ENCODE results near the gene CMTM1.
"Not testable (repeated sequence)": the region's sequence is repeated elsewhere in the genome, so short reads cannot be mapped to it uniquely, and the experiment has no call there.

CMTM1 gene

DNA sequence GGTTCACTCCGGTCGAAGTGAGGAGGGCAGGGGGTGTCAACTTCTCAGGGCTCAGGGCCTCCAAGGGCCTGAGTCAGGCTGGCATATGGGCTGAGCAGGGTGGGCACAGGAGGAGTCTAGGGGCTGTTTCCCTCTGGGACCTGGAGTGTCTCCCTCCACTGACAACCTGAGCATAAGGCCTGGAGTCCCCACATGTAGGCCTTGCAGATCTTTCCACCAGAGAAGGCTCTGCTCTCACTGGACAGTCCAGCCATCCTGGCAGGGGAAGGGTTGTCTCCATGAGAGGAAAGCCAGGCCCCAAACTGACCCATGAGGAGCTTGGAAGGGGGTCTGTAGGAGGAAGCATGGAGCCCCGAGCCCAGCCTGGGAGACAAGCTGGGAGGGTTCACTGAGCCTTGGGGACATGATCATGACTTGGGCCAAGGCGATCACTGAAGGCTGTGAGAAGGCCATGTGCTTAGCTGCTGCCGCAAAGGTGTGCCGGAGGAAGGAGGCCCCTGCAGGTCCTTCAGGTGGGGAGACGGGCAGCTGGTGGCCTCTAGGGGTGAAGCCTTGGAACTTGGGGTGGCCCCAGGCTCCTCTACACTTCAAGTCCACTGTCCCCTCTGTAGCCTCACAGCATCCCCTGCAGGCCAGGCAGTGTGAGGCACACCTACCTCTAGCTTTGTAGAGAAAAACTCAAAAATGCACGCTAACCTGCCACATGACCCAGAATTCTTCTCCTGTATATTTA, 22.9 kb downstream of the CMTM1 start:
- peak; percentile 62 for DNase-seq (ENCODE audit: insufficient read length, low spot score)
- no peak for FAIRE-seq

DNA sequence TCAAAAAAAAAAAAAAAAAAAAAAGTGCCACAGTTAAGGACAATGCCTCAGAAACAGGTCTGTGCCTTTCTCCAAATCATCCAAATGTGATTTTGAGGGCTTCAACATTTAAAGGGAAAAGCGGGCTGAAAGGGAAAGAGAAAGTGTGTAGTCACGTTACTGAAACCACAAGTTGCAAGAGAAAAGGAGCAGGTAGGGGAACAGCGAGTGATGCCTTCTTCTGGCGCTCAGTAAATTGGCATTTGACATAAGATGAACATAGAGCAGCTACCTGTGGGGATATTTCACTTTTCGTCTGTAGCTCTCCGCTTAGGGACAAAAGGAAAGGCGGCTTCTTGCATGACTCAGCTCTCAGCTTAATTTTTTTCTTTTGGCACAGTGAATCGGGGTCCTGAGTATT, 24.1 kb downstream of the CMTM1 start:
- DNase-seq (ENCODE audit: insufficient read length, low spot score) (no peak), FAIRE-seq (no peak)

DNA sequence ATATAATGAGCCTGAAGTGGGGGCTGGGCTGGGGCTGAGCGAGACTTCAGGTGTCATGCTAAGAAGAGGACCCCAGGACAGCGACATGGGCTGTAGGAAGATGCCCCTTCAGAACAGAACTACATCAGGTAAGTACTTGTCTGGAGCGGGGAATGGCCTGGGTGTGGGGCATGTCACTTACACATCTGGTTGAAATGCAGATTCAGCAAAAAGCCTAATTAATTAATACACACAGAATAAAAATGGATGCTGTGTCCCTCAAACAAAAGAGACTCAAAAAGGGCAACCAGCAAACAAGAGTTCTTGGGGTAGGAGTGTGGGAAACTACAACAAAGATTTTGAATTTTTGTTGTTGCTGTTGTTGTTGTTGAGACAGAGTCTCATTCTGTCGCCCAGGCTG, 24.8 kb downstream of the CMTM1 start:
- DNase-seq (ENCODE audit: insufficient read length, low spot score) (no peak), FAIRE-seq (no peak)

DNA sequence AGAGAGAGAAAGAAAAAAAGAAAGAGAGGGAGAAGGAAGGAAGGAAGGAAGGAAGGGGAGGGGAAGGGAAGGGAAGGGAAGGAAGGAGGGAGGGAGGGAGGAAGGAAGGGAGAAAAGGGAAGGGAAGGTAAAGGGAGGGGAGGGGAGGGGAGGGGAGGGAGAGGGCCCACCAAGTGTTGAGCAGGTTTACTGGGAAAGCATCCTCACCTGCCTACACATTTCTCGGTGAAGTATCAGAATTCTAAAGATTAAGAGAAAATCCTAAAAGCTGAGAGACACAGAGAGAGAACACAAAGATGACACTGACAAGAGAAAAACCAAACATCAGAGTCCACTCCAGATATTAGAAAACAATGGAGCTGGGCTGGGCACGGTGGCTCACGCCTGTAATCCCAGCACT, 26.0 kb downstream of the CMTM1 start:
- FAIRE-seq (no peak), DNase-seq (ENCODE audit: insufficient read length, low spot score) (no peak)

DNA sequence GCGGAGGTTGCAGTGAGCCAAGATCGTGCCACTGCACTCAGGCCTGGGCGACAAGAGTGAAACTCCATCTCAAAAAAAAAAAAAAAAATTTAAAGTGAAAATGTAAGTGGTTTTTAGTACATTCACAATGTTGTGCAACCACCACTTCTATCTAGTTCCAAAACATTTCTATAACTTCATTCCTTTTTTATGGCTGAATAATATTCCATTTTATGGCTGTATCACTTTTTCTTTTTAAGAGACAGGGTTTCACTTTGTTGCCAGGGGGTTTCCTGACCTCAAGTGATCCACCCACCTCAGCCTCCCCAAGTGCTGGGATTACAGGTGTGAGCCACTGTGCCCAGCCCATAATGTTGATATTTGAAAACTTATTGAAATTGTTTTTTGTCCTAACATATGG, 26.6 kb downstream of the CMTM1 start:
- FAIRE-seq, result no peak
- DNase-seq (ENCODE audit: insufficient read length, low spot score), result no peak

DNA sequence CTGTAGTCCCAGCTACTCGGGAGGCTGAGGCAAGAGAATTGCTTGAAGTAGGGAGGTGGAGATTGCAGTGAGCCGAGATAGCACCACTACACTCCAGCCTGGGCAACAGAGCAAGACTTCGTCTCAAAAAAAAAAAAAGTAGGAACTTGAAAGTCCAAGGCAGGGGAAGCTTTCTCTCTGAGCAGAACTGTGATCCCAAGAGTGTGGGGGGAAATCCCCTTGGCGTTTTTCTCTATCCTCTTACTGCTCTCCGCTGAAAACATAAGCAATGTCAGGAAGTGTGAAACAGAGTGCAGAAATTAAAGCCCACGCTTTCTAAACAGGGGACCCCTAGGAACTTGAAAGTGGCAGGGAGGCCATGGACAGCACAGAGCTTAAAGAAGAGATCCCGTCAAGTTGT, 28.5 kb downstream of the CMTM1 start:
- FAIRE-seq, result no peak

DNA sequence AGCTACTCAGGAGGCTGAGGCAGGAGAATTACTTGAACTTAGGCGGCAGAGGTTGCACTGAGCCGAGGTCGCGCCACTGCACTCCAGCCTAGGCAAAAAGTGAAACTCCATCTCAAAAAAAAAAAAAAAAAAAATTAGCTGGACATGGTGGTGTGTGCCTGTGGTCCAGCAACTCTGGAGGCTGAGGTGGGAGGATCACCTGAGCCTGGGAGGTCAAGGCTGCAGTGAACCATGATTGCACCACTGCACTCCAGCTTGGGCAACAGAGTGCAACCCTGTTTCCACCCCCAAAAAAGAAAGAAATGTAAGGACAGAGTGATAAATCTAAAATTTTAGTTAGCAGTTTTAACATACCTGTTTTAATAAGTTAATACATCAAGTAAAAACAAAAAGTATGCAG, 30.3 kb downstream of the CMTM1 start:
- not testable (repeated sequence) for DNase-seq (ENCODE audit: insufficient read length, low spot score); FAIRE-seq

More for the DNA sequence above, 28.5 kb downstream of the CMTM1 start:
- DNase-seq (ENCODE audit: insufficient read length, low spot score), result no peak

DNA sequence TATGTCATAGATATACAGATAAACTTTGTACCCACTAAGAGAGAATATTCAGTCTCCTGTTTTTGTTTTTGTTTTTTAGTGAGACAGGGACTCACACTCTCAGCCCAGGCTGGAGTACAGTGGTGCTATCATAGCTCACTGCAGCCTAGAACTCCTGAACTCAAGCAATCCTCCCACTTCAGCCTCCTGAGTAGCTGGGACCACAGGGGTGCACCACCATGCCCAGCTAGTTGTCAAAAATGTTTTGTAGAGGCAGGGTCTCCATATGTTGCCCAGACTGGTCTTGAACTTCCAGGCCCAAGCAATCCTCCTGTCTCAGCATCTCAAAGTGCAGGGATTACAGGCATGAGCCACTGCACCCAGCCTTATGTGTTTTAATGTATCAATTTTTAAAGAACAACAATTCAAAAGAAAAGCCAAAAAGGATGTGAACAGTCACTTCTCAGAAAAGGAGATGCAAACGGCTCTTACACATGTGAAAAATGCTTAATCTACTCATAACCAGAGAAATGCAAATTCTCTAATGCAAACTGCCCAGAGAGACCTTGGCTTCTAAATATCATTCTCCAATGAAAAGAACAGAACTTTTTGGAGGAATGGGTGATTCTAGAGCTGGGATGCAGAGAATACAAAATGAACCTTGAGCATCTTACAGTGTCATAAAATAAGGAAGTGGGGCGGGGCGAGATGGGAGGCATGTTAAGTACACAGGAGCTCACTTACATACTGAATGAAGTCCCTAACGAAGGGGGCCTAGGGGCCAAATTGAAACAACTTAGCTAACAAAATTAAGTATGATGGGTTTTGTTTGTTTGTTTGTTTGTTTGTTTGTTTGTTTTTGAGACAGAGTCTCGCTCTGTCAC, 31.0 kb downstream of the CMTM1 start:
- no peak for FAIRE-seq
- no peak for DNase-seq (ENCODE audit: insufficient read length, low spot score)

DNA sequence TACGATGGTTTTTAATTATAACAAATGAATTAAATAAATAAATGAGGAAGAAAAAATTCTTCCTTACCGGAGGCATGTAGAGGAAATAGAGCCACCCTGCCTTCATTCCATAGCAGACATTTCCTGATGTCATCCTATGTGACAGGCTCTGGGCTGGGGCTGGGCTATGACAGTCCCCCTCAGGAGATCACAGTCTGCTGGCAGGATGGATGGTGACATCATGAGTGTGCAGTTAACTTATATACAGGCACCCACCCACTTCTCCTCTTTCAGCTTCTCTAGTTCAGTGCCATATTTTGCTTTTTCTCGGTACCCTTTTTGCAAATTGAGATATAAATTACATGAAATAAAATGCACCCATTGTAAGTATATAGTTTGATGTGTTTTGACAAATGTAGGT, 31.9 kb downstream of the CMTM1 start:
- FAIRE-seq (no peak), DNase-seq (ENCODE audit: insufficient read length, low spot score) (no peak)

DNA sequence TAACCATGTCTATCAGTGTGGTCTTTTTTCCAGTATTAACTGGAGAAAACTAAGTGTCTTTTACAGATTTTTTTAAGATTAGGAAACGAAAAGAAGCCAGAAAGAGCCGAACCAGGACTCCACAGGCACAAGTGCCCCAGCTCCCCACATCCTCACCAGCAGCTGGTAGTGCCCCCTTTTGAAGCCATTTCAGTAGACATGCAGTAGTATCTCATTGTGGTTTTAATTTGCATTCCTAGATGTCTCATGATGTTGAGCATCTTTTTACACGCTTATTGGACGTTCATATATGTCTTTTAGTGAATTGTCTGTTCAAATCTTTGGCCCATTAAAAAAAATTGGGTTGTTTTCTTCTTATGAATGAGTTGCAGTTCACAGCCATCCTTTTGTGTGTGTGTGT, 33.5 kb downstream of the CMTM1 start:
- FAIRE-seq (no peak), DNase-seq (ENCODE audit: insufficient read length, low spot score) (no peak)

DNA sequence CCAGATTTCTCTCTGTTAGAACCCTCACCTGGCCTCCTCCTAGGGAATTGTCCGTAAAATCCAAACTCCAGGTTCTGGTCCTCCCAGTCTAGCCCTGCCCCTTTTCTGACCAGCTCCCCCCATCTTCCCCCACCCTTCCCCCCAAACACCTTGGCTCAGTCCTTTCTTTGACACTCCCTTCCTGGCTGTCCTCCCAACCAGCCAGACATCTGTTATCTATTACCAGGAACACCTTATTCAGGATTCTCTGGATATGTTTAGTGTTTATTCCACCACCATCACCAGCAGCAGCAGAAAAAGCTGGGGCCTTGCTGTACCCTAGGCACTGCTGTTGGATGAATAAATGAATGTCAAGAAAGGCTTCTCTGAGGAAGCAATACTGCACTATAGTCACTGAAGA, 34.2 kb downstream of the CMTM1 start:
- DNase-seq (ENCODE audit: insufficient read length, low spot score), result no peak
- FAIRE-seq, result no peak

DNA sequence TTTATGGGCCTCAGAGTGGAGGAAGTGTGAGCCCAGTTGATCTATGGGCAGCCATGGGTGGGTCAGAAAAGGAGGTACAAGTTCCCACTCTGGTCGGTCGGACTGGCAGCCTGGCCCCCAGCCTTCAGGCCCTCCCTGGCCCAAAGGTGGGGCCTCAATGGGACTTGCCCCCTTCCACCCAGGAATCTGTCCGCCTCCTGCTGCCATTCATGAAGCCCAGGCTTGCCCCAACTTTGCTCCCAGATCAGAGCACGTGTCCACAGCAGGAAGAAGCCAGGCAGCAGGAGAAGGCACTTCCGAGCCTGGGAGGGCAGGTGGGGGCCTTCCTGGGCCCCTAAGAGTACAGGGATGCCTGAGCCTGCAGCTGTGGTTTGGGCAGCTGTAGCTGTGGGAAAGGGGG, 35.2 kb downstream of the CMTM1 start:
- DNase-seq (ENCODE audit: insufficient read length, low spot score), result no peak

DNA sequence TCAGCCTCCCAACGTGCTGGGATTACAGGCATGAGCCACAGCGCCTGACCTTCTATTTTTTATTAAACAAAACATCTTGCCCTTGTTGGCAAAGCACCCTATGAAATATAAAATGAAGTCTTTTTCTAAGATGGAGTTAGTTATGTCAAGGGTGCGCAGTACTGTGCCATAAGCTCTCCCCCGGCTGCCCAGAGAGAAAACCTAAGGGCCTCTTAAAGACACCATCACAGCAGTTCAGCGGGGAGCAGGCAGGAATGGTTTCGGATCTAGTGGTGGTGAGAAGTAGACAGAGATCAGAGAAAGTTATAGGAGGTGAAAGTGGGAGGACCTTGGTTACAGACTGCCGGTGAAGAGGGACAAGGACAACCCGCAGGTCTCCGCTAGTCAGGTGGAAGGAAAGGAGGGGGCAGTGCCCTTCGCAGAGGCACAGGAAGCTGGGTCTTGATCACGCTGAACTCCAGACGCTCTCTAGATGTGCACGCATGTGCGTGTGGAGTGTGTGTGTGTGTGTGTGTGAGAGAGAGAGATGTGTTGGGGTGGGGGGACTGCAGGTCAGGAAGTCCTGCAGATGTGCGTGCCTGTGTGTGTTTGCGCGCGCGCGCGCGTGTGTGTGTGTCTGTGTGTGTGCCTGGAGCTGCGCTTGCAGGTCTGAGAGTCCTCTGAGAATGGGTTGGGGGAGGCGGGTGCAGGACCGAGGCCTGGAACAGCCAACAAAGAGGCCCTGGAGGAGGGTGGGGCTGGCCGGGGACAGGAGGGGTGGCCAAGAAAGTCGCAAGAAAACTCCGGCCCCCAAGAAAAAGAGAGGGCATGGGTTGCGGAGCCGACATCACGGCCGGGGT, 37.5 kb downstream of the CMTM1 start:
- FAIRE-seq (peak; percentile 67), DNase-seq (ENCODE audit: insufficient read length, low spot score) (peak; percentile 65)

More for the DNA sequence above, 35.2 kb downstream of the CMTM1 start:
- FAIRE-seq, result no peak

DNA sequence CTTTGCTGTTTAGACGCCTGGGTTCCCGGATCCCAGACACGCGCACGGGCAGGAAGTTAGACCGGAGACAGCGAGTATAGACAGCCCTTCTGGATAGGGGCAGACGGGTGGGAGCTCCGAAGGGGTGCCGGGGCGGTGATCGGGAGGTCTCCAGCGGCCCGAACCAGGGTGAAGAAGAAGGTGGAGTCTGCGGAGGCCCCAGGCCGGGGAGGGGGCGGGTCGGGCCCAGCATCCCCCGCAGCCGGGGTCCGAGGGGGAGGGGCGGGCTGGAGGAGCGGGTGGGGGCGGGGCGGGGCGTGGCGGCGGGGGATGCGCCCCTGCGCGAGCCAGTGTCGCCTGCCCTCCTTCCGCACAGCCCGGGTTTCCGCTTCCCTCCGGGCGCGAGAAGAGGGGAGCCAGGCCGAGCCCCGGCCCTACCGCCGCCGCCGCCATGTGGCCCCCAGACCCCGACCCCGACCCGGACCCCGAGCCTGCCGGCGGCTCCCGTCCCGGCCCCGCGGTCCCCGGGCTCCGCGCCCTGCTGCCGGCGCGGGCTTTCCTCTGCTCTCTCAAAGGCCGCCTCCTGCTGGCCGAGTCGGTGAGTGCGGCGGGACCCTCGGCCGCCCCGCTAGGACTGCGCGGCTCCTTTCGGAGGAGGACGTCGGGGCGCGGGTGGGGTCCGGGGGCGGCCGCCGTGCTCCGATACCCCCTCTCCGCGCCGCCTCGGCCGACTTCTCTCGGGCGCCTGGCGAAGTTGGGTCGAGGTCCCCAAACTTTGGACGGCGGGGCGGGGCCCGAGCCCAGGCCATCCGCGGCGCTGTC, 38.3 kb downstream of the CMTM1 start, which contains the start of gene CMTM3:
Gene CMTM3, plus strand, starts transcription at position 329 of the 801 bp plus-strand sequence. Its CDS starts 102 bp downstream, at position 431.
- FAIRE-seq (peak; percentile 13), DNase-seq (ENCODE audit: insufficient read length, low spot score) (peak; percentile 75)

DNA sequence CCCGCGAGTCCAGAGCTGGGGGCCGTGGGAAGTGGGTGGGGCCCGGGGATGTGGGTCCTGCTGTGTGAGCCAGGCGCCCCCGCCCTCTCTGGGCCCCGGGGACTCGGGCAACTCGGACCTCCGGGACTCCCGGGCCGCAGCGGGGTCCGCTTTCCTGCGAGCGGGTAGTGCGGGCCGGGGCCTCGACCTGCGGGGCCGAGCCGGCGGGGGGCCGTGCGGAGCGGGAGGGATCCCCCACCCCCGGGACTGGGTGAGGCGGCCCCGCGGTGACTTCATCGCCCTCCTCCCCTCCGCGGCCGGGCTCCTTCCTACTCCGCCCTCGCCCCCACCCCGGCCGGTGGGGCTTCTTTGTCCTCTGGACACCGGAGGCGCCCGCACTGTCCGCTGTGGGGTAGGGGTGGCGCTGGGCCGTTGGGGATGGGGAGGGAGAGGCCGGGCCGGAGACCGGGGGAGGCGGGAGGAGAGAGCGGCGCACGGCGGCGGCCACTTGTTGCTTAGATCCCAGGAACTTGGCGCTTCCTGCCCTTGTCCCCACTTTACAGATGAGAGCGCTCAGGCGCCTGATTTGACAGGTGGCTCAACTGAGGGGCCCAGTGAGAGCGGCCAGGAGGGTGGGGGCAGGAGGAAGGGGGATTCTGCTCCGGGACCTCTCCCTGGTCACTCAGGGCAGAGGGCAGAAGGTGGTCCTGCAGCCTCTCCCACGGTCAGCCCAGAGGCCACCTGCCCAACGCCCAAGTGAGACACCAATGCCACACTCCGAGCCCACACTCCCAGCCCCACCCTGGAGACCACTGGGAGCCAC, 39.1 kb downstream of the CMTM1 start:
- no peak for FAIRE-seq
- peak; percentile 38 for DNase-seq (ENCODE audit: insufficient read length, low spot score)

DNA sequence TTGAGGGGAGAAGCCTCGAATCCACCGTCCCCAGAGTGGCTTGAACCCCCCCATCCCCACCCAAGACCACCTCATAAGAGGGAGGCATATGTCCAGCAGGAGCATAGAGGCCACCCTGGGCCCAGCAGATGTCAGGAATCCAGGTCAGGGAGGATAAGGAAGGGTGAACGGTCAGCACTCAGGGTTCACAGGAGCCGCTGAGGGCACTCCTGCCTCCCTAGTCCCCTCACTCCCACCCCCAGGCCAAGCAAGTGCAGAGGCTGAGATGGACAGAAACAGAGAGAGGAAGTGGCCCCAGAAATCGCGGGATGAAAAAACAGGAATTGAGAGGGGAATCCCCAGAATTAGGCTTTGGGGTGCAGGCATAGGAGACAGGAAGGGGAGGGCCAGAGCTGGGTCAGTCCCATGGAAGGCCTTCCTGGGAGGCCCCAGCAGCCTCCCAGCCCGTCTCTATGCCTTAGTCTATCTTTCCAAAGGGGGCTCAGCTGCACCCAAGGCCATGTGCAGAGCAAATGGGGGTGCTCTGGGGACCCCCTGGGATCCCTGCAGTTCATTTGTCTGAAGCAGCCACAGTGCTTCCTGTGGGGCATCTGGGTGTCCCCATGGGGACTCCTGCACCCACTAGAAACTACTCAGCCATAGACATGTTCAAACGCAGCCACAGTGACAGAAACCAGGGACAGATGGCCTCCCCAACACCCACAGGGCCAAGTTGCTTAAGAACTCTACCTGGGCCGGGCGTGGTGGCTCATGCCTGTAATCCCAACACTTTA, 39.9 kb downstream of the CMTM1 start:
- DNase-seq (ENCODE audit: insufficient read length, low spot score) (no peak), FAIRE-seq (no peak)

DNA sequence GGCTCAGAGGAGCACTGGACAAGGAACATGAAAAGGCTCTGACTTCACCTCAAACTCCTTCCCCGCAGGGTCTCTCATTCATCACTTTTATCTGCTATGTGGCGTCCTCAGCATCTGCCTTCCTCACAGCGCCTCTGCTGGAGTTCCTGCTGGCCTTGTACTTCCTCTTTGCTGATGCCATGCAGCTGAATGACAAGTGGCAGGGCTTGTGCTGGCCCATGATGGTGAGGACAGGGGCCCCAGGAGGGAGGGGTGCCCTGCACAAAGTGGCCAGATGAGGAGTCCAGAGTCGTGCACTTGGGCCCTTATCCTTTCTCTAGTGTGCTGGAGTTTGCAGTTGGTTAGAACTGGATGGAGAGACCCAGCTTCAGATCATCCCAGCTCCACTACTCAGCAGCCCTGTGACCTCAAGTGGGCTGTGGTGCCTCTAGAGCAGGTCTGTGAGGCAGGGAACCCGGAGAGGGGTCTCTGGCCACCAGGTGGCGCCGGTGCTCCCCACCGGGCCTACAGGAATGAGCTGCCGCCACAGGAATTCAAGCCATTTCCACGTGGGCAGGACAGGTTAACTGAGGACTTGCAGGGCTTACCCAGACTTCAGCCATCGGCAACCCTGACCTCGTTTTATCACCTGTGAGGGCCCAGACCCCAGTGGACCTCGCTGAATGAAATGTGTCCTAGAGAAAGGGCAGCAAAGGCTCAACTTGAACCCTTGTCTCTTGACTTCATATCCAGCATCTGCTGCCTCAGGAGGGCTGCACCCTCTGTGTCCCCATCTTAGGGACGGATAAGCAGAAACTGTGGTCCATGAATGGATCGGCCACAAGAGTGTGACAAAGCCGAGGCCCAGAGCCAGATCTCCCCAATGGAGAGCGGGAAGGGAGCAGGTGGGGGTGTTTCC, 42.3 kb downstream of the CMTM1 start:
- peak; percentile 96 for DNase-seq (ENCODE audit: insufficient read length, low spot score)
- peak; percentile 96 for FAIRE-seq

DNA sequence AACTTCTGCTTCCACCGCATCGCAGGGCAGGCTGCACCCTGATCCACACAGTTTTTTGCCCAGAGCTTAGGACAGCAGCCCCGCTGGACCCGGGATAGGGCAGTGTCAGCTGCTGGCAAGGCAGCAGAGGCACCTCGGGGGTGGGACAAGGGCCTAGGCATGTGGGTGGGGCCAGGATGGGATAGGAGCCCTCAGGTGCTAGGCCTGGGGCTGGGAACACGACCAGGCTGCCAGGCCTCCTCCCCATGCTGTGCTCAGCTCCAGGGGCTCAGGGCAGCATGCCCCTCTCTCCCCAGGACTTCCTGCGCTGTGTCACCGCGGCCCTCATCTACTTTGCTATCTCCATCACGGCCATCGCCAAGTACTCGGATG, 42.9 kb downstream of the CMTM1 start:
- no peak for DNase-seq (ENCODE audit: insufficient read length, low spot score)
- peak; percentile 72 for FAIRE-seq

All from HTR-8/SVneo (cell line).